Mesodermal cell (in vitro differentiated cells): ENCODE data around the gene KCMF1.
A peak's percentile ranks its signal among the peaks of the same experiment; 100 is the strongest.

Source experiments
- H3K27ac ChIP-seq: 2 replicates; pipeline ENCODE4 v1.7.0; 2013; ENCODE audit warnings: mild to moderate bottlenecking, low read depth, low read length, moderate library complexity; ENCODE audit not compliant: severe bottlenecking
- H3K36me3 ChIP-seq: 2 replicates; pipeline ENCODE4 v1.7.1; 2013; ENCODE audit warnings: mild to moderate bottlenecking, low read length, moderate library complexity; ENCODE audit not compliant: control insufficient read depth, insufficient read depth
- H3K4me1 ChIP-seq: one replicate; pipeline ENCODE4 v1.7.1; 2013; ENCODE audit warnings: mild to moderate bottlenecking, low read length; ENCODE audit not compliant: insufficient read depth, control insufficient read depth, poor library complexity, severe bottlenecking
- H3K4me3 ChIP-seq: 2 replicates; pipeline ENCODE4 v1.7.0; 2013; ENCODE audit warnings: low read length, control low read depth, mild to moderate bottlenecking; ENCODE audit not compliant: insufficient read depth, poor library complexity, severe bottlenecking; ENCODE audit errors: extremely low read depth
- H3K9me3 ChIP-seq: 2 replicates; pipeline ENCODE4 v1.7.1; 2013; ENCODE audit warnings: mild to moderate bottlenecking, low read length, moderate library complexity; ENCODE audit not compliant: control insufficient read depth
- WGBS, 2 experiments: methylation state at CpG; one replicate each; pipeline ENCODE4 v1.1.5; 2013; ENCODE audit warnings: missing lambda C conversion rate in 2 of 2; ENCODE audit not compliant: insufficient coverage in 2 of 2; 5-methylcytosine and 5-hydroxymethylcytosine counted together

KCMF1 gene

DNA sequence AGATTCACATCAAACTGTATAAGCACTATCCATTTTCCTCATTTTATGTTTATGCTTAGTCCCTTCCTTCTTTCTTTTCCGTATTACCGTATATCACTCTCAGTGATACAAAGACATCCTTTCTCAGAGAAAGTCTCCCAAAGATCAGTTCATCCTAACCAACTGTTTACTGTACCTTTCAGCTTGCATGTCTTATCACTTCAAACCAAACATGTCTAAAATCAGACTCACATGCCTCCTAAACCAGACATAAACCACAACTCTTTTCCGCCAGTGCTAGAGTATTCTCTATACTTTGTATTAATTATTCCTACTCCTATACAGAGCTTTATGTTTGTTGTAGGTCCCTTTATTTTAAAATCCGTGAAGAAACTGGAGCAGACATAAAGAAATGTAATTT, 41.5 kb downstream of the KCMF1 start:
- Histone ChIP-seq H3K36me3 (peaks cover 34% of the 10 kb centered on the region), H3K27ac (no peak overlapping the region), H3K9me3 (no peaks in the 10 kb centered on the region), H3K4me1 (peaks cover 16% of the 10 kb centered on the region), H3K4me3 (no peak overlapping the region)
- 93 to 100% methylated on average over 2 to 3 of the region's 4 CpGs for WGBS, 2 experiments

DNA sequence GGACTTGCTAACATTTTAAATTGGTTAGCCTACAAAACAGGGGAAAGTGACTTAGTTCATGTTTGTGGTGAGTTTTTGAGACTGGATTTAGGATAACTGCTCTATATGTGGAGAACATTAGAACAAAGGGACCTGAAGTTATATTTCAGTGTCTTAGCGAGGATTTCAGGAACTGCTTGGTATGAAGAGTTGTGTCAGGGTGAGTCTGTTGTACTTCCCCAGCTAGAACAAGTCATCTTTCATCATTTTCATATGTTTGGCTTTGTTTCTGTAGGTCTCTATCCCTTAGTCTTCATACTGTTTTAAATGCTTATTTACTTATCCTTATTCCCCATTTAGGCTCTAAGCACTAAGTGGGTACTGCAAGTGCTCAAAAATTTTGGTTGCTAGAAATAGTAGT, 41.9 kb downstream of the KCMF1 start:
- peaks cover 16% of the 10 kb centered on the region for H3K4me1 ChIP-seq
- WGBS, 2 experiments: no CpG with 5 or more reads among the region's 1 CpG
- H3K27ac ChIP-seq: no peak overlapping the region
- H3K4me3 ChIP-seq: no peak overlapping the region
- peaks cover 30% of the 10 kb centered on the region for H3K36me3 ChIP-seq
- H3K9me3 ChIP-seq: no peaks in the 10 kb centered on the region

DNA sequence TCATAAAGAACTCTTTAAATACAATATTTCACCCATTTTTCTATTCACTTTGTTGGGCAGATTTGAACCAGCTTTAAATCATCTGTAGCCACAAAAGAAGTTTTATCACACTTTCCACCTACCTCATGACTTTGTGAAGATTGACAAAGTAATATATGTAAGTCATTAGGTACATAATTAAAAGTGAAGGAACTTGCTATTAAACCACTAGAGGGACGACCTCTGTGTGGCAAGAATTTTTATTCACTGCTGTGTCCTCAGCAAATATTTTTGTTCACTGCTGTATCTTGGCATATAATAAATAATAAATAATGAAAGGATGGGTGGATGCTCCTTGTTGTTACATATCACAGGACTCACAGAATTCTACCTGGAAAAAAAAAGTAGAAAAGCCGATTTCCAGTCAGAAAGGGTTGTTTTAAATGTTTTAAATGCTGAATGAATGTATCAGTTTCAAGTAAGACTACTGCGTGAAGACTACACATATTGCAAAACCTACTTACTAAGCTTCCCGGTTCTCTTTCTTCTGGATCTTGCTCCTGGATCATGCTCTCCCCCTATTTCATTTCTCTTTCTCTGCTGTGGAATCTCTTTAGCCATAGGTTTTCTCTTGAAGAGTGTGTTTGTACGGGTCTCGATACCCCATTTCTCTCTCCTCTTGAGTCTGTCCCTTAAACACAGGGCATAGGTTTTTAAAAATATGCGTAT, 44.8 kb downstream of the KCMF1 start:
- H3K4me3 ChIP-seq: no peak overlapping the region
- no peaks in the 10 kb centered on the region for H3K9me3 ChIP-seq
- H3K36me3 ChIP-seq: peaks cover 17% of the 10 kb centered on the region
- peaks cover 12% of the 10 kb centered on the region for H3K4me1 ChIP-seq
- peak overlapping the region; percentile 5 for H3K27ac ChIP-seq
- WGBS, 2 experiments: 100% methylated on average over 1 of the region's 7 CpGs

DNA sequence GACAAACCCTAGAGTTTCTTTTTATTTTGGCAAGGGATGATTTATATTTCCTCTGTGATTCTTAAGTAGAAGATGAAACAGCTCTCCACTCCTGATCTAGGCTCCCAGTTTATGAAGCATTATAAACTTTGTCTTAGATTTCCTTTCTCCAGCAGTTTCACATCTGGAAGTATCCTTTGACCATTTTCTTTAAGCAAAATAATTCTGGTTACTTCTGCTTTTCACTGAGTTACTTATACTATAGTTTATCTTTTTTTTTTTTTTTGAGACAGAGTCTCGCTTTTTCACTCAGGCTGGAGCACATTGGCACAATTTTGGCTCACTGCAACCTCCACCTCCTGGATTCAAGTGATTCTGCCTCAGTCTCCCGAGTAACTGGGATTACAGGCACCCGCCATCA, 45.5 kb downstream of the KCMF1 start:
- peaks cover 12% of the 10 kb centered on the region for H3K4me1 ChIP-seq
- no peak overlapping the region for H3K4me3 ChIP-seq
- H3K9me3 ChIP-seq: no peaks in the 10 kb centered on the region
- 93 to 100% methylated on average over 2 of the region's 3 CpGs for WGBS, 2 experiments
- H3K36me3 ChIP-seq: peaks cover 12% of the 10 kb centered on the region
- H3K27ac ChIP-seq: no peak overlapping the region

DNA sequence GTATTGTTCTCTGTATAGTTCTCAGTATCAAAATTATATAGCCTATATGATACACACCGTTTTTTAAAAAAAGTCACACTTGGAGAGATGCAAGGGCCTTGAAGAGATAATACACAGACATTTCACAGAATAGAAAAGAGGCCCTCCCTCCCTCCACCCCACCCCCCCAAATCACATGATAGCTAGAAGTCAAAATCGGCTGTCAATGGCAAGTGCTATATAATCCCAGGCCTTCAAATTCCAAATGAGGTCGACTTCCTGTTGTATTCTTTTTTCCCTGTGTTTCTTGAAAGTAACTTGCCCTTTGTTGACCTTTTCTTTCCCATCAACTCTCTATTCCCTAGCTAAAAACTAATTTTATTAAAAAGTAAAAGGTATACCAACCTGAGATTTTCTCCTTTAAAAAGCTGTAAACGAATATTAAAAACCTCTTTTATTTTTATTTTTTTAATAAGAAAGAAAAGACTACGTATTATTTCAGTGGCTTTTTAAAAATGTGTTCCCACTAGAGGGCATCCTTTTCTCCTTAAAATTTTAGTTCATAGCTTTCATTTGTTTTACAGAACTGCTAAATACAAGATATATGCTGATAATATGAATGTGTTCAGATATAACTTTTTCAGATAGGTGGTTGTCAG, 46.6 kb downstream of the KCMF1 start:
- Histone ChIP-seq H3K36me3 (peaks cover 18% of the 10 kb centered on the region), H3K4me3 (no peak overlapping the region), H3K27ac (peak overlapping the region; percentile 33), H3K4me1 (peaks cover 10% of the 10 kb centered on the region), H3K9me3 (no peaks in the 10 kb centered on the region)
- 0 to 10% methylated on average over 1 to 2 of the region's 5 CpGs for WGBS, 2 experiments

DNA sequence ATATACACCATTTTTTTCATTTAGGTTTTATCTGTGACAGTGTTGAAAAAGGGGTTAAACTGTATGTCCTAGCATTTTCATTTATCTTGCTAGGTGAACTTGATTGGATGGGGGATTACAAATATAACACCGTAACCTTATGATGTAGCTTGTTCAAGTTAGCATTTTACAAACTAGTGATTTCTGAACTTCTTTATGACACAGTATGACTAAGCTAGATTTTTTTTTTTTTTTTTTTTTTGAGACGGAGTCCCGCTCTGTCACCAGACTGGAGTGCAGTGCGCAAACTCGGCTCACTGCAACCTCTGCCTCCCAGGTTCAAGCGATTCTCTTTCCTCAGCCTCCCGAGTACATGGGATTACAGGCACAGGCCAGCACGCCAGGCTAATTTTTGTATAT, 47.1 kb downstream of the KCMF1 start:
- Histone ChIP-seq H3K36me3 (peaks cover 18% of the 10 kb centered on the region), H3K9me3 (no peaks in the 10 kb centered on the region), H3K4me3 (no peak overlapping the region), H3K4me1 (peaks cover 5% of the 10 kb centered on the region), H3K27ac (peak overlapping the region; percentile 33)
- WGBS, 2 experiments: 91 to 100% methylated on average over 3 to 4 of the region's 8 CpGs

DNA sequence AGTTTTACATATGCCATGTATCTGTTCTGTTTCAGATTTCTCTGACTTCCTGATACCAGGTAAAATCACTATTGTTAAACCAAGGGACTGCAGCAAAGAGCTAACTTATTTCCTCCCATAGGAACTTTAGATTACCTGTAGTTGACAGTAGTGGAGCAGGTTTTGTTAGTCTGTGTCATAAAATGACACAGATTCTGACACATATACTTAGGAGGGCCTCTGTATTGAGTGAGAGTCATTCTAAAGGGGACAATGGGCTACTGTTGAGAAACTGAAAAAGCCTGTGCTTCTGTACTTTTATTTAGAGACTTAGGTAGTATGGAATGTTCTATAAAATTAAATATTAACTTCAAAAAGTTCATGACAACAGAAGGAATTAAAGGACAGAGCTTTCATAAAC, 48.2 kb downstream of the KCMF1 start:
- peaks cover 21% of the 10 kb centered on the region for H3K36me3 ChIP-seq

DNA sequence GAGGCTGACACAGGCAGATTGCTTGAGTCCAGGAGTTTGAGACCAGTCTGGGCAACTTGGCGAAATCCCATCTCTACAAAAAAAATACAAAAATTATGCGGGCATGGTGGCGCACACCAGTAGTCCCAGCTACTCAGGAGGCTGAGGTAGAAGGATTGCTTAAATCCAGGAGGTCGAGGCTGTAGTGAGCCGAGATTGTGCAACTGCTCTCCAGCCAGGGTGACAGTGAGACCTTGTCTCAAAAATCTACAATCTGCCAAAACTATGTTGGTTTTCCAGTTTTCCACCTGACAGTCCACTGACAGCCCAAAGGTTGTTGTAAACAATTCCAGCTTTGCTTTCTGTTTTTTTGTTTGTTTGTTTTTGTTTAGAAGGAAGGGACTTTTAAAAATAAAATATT, 51.3 kb downstream of the KCMF1 start:
- 90 to 96% methylated on average over 4 of the region's 5 CpGs for WGBS, 2 experiments
- Histone ChIP-seq H3K27ac (no peak overlapping the region), H3K9me3 (no peaks in the 10 kb centered on the region), H3K36me3 (peaks cover 30% of the 10 kb centered on the region), H3K4me3 (no peak overlapping the region), H3K4me1 (peaks cover 1% of the 10 kb centered on the region)

More for the DNA sequence above, 48.2 kb downstream of the KCMF1 start:
- peaks cover 4% of the 10 kb centered on the region for H3K4me1 ChIP-seq
- no peak overlapping the region for H3K27ac ChIP-seq
- H3K9me3 ChIP-seq: no peaks in the 10 kb centered on the region
- H3K4me3 ChIP-seq: no peak overlapping the region

DNA sequence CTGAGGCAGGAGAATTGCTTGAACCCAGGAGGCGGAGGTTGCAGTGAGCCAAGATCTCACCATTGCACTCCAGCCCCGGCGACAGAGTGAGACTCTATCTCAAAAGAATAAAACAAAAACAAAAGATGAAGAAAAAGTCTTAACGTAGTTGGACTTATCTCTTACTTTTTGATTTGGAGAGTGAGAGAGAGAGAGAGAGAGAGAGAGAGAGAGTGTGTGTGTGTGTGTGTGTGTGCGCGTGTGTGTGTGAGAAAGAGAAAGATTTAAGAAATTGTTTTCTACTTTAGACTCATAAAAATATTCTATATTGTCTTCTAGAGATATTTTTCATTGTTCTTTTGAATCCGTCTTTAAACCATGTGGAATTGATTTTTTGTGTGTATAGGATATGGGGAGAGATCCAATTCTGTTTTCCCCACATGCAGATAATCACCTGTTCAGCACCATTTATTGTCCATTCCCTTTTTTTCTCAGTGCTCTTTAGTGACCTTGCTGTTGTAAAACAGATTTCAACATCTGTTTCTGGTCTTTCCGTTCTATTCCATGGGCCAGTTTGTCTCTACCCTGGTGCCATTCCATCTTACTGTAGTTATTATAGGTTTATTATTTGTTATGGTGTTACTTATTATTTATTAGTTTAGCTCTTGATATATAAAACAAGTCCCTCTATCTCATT, 53.5 kb downstream of the KCMF1 start:
- WGBS, 2 experiments: 100% methylated on average over 2 of the region's 8 CpGs; no CpG with 5 or more reads in 1 of the 2 experiments
- H3K27ac ChIP-seq: no peak overlapping the region

DNA sequence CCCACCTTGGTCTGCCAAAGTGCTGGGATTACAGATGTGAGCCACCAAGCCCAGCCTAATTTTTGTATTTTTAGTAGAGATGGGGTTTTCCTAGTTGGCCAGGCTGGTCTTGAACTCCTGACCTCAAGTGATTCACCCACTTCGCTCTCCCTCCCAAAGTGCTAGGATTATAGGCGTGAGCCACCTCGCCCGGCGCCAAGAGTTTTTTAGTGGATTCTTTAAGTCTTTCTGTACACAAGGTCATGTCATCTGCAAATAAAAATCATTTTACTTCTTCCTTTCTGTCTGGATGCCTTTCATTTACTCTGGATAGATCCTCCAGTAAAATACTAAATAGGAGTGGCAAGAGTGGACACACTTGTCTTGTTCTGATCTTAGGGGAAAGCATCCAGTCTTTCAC, 61.7 kb downstream of the KCMF1 start:
- no peak overlapping the region for H3K27ac ChIP-seq
- H3K36me3 ChIP-seq: peaks cover 89% of the 10 kb centered on the region
- H3K4me3 ChIP-seq: no peak overlapping the region
- WGBS, 2 experiments: 100% methylated on average over 5 of the region's 5 CpGs; no CpG with 5 or more reads in 1 of the 2 experiments
- H3K4me1 ChIP-seq: no peaks in the 10 kb centered on the region
- H3K9me3 ChIP-seq: no peaks in the 10 kb centered on the region

More for the DNA sequence above, 53.5 kb downstream of the KCMF1 start:
- H3K9me3 ChIP-seq: no peaks in the 10 kb centered on the region
- no peak overlapping the region for H3K4me3 ChIP-seq
- no peaks in the 10 kb centered on the region for H3K4me1 ChIP-seq
- peaks cover 50% of the 10 kb centered on the region for H3K36me3 ChIP-seq

DNA sequence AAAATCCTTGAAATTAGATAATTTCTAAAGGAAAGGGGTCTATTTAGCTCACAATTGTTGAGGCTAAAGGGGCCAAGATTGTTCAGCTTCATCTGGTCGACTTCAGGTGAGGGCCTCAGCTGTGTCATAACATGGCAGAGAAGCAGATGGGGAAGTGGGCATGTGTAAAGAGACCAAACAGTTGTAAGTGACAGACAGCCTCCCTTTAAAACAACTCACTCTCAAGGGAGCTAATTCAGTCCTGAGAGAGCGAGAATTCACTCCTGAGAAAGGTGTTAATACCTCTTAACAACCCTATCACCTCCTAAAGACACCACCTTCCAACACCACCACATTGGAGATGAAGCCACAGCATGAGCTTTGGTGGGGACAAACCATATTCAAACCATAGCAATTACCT, 62.4 kb downstream of the KCMF1 start:
- peaks cover 90% of the 10 kb centered on the region for H3K36me3 ChIP-seq
- H3K4me1 ChIP-seq: no peaks in the 10 kb centered on the region
- WGBS, 2 experiments: 83 to 85% methylated on average over 1 to 2 of the region's 2 CpGs

More for the DNA sequence above, 62.4 kb downstream of the KCMF1 start:
- no peak overlapping the region for H3K4me3 ChIP-seq
- no peak overlapping the region for H3K27ac ChIP-seq
- H3K9me3 ChIP-seq: no peaks in the 10 kb centered on the region
